IMR-90 (cell line): ENCODE results near the gene RBL2. TPM values are rescaled to one million over a fixed set of nuclear protein-coding genes. Genes with fewer than 3 reads are reported as not detected.

Source experiments
- ATAC-seq: fragments of 200-7000 bp; cut with Tn5 transposase; 2 replicates; pipeline ENCODE4 v1.9.1; 2020; ENCODE audit warnings: low read depth, mild to moderate bottlenecking, moderate library complexity
- BruUV-seq: library from RNA; stranded (reverse); fragments of 400-500 nt; replicated peaks from 2 replicates; lab custom pipeline; 2021; lab: Mats Ljungman, UMichigan
- CTCF ChIA-PET: fragments of 300-600 bp; formaldehyde crosslinking; extraction: SDS; loops from one replicate; lab custom pipeline; 2021; ENCODE audit warnings: antibody characterized with exemption; lab: Yijun Ruan, JAX
- POLR2A ChIA-PET: fragments of 300-600 bp; sonication (Branson Sonifier 250); formaldehyde crosslinking; loops from one replicate; lab custom pipeline; 2022; ENCODE audit warnings: antibody characterized with exemption; ENCODE audit not compliant: unreplicated experiment; lab: Charles Lee
- DNase-seq: peaks from one replicate; pipeline ENCODE4 v3.0.0; 2013
- H2AFZ ChIP-seq: replicated peaks from 2 replicates; pipeline ENCODE3; 2013; ENCODE audit warnings: low read length, mild to moderate bottlenecking; ENCODE audit not compliant: poor library complexity
- H2AK5ac ChIP-seq: 2 replicates; pipeline ENCODE4 v1.6.1; 2013; ENCODE audit warnings: low read depth, low read length, inconsistent platforms
- H2AK9ac ChIP-seq: replicated peaks from 2 replicates; pipeline ENCODE3; 2013; ENCODE audit warnings: mild to moderate bottlenecking, low read depth, low read length, moderate library complexity; ENCODE audit not compliant: poor library complexity
- H2BK120ac ChIP-seq: 2 replicates; pipeline ENCODE4 v1.6.1; 2013; ENCODE audit warnings: low read depth, low read length, inconsistent platforms
- H2BK15ac ChIP-seq: 3 replicates; pipeline ENCODE4 v1.6.1; 2013; ENCODE audit warnings: low read depth, low read length, inconsistent platforms
- H2BK20ac ChIP-seq: 2 replicates; pipeline ENCODE4 v1.6.1; 2013; ENCODE audit warnings: low read depth, mild to moderate bottlenecking, inconsistent platforms, low read length, moderate library complexity
- H2BK5ac ChIP-seq: 2 replicates; pipeline ENCODE4 v1.6.1; 2013; ENCODE audit warnings: mild to moderate bottlenecking, low read depth, low read length, inconsistent platforms; ENCODE audit not compliant: poor library complexity, severe bottlenecking
- H3K14ac ChIP-seq: replicated peaks from 2 replicates; pipeline ENCODE4 v1.6.1; 2013; ENCODE audit warnings: low read depth, low read length, inconsistent platforms
- H3K18ac ChIP-seq: 2 replicates; pipeline ENCODE4 v1.6.1; 2013; ENCODE audit warnings: low read depth, low read length, control low read depth
- H3K23ac ChIP-seq: 2 replicates; pipeline ENCODE4 v1.6.1; 2013; ENCODE audit warnings: low read depth, low read length, inconsistent platforms
- H3K27ac ChIP-seq: 2 replicates; pipeline ENCODE4 v1.5.1; 2013; ENCODE audit warnings: mild to moderate bottlenecking, control low read depth, low read length; ENCODE audit not compliant: insufficient read depth
- H3K27me3 ChIP-seq: 2 replicates; pipeline ENCODE4 v1.6.1; 2013; ENCODE audit warnings: low read length; ENCODE audit not compliant: control insufficient read depth, insufficient read depth
- H3K36me3 ChIP-seq: 2 replicates; pipeline ENCODE4 v1.6.1; 2013; ENCODE audit warnings: low read length, mixed read lengths; ENCODE audit not compliant: control insufficient read depth, insufficient read depth
- H3K4ac ChIP-seq: 2 replicates; pipeline ENCODE4 v1.6.1; 2013; ENCODE audit warnings: low read depth, low read length, inconsistent platforms
- H3K4me1 ChIP-seq: 2 replicates; pipeline ENCODE4 v1.6.1; 2013; ENCODE audit warnings: low read length, mixed read lengths; ENCODE audit not compliant: control insufficient read depth, insufficient read depth
- H3K4me2 ChIP-seq: 2 replicates; pipeline ENCODE4 v1.6.1; 2013; ENCODE audit warnings: low read depth, mild to moderate bottlenecking, control low read depth, low read length, moderate library complexity
- H3K4me3 ChIP-seq: 2 replicates; pipeline ENCODE4 v1.5.1; 2013; ENCODE audit warnings: low read depth, mild to moderate bottlenecking, control low read depth, low read length, moderate library complexity; ENCODE audit not compliant: insufficient read depth
- H3K56ac ChIP-seq: 2 replicates; pipeline ENCODE4 v1.6.1; 2013; ENCODE audit warnings: low read length, inconsistent platforms; ENCODE audit not compliant: insufficient read depth; ENCODE audit errors: extremely low read depth
- H3K79me1 ChIP-seq, 2 experiments: 2 replicates each; pipeline ENCODE4 v1.6.1; 2013; ENCODE audit warnings: low read length in 2 of 2, inconsistent platforms in 1 of 2, low read depth in 1 of 2
- H3K9ac ChIP-seq: 2 replicates; pipeline ENCODE4 v1.6.1; 2013; ENCODE audit warnings: low read depth, low read length, control low read depth
- H3K9me1 ChIP-seq: 2 replicates; pipeline ENCODE4 v1.6.1; 2013; ENCODE audit warnings: low read length, inconsistent platforms; ENCODE audit not compliant: insufficient read depth
- H3K9me3 ChIP-seq: 2 replicates; pipeline ENCODE4 v1.6.1; 2013; ENCODE audit warnings: low read length; ENCODE audit not compliant: control insufficient read depth, insufficient read depth
- H4K20me1 ChIP-seq: 2 replicates; pipeline ENCODE4 v1.6.1; 2013; ENCODE audit warnings: low read length, inconsistent platforms; ENCODE audit not compliant: insufficient read depth
- H4K5ac ChIP-seq: 2 replicates; pipeline ENCODE4 v1.6.1; 2013; ENCODE audit warnings: mild to moderate bottlenecking, low read depth, low read length, control low read depth
- H4K8ac ChIP-seq, 2 experiments: 2 replicates each; pipeline ENCODE4 v1.6.1; 2013; ENCODE audit warnings: low read depth in 2 of 2, low read length in 2 of 2, control low read depth in 1 of 2, inconsistent platforms in 1 of 2
- H4K91ac ChIP-seq: 2 replicates; pipeline ENCODE4 v1.6.1; 2013; ENCODE audit warnings: low read depth, low read length, inconsistent platforms; ENCODE audit not compliant: insufficient read depth
- CEBPB ChIP-seq: IDR thresholded peaks from 2 replicates; pipeline ENCODE4 v1.6.1; 2012; ENCODE audit warnings: low read depth, low read length, improper control_type of control experiment
- CHD1 ChIP-seq: IDR thresholded peaks from 2 replicates; pipeline ENCODE4 v1.6.1; 2012; ENCODE audit warnings: low read depth, low read length, improper control_type of control experiment
- MAZ ChIP-seq: IDR thresholded peaks from 2 replicates; pipeline ENCODE4 v1.6.1; 2012; ENCODE audit warnings: low read depth, mild to moderate bottlenecking, low read length, improper control_type of control experiment, moderate library complexity, borderline replicate concordance
- NFE2L2 ChIP-seq: fragments of 150-350 bp; IDR thresholded peaks from 2 replicates; pipeline ENCODE4 v1.6.1; 2016; ENCODE audit warnings: low read depth, mild to moderate bottlenecking, low read length
- RCOR1 ChIP-seq: IDR thresholded peaks from 2 replicates; pipeline ENCODE4 v1.6.1; 2012; ENCODE audit warnings: mild to moderate bottlenecking, low read length, improper control_type of control experiment; ENCODE audit not compliant: insufficient replicate concordance
- WGBS, 2 experiments: methylation state at CpG; one replicate each; pipeline versions ENCODE4 v1.1.5 to v1.1.7; 2013; ENCODE audit warnings: missing lambda C conversion rate in 2 of 2; ENCODE audit not compliant: insufficient read length in 1 of 2; ENCODE audit errors: extremely low coverage in 2 of 2; 5-methylcytosine and 5-hydroxymethylcytosine counted together
- dilution Hi-C: fragments of 300-500 bp; cut with HindIII; formaldehyde crosslinking; loops from one replicate; pipeline ENCODE4 v1.14.3; 2018; ENCODE audit warnings: low sequenced_read_pairs; ENCODE audit not compliant: unreplicated experiment
- in situ Hi-C: fragments of 300-500 bp; cut with MboI; formaldehyde crosslinking; loops from 3 replicates; pipeline ENCODE4 v1.14.3; 2019; ENCODE audit warnings: low sequenced_read_pairs, inconsistent platforms, mixed read lengths
- intact Hi-C: fragments of 100-400 bp; cut with micrococcal nuclease; formaldehyde crosslinking; loops from 2 replicates; pipeline ENCODE4 v1.10.0; 2022
- polyA plus RNA-seq, 3 experiments: library from polyadenylated mRNA; depleted of rRNA; stranded (reverse); fragments of >200 nt; gene quantifications; 2 replicates each; pipeline ENCODE4 v1.2.3, GENCODE V29; 2012; ENCODE audit warnings: low replicate concordance in 1 of 3
- total RNA-seq: library from RNA; depleted of rRNA; stranded (reverse); fragments of >200 nt; gene quantifications from 2 replicates; pipeline ENCODE4 v1.2.3, GENCODE V29; 2012

RBL2 gene
- total and polyA plus RNA-seq, 2 of the 4 experiments (the other 2 are of a cell fraction), result 19.7 to 23.4 TPM

- no TSS peak for BruUV-seq
- ChIA-PET CTCF (no interaction called here), POLR2A (no interaction called here)
- H3K27ac ChIP-seq, result no peak overlapping the region
- H2AK5ac ChIP-seq, result no peak overlapping the region
- H3K18ac ChIP-seq, result no peak overlapping the region
- no peak overlapping the region for H3K23ac ChIP-seq
- H2BK5ac ChIP-seq, result no peak overlapping the region
- ATAC-seq (no peak), DNase-seq (no peak)
- no peak overlapping the region for H3K4me3 ChIP-seq
- no peak overlapping the region for H2BK15ac ChIP-seq
- TF ChIP-seq CEBPB, result no peak
- no peak for TF ChIP-seq CHD1
- no peak for TF ChIP-seq MAZ
- no peak for TF ChIP-seq NFE2L2
- no peak for TF ChIP-seq RCOR1
- no peak overlapping the region for H2AK9ac ChIP-seq
- no peak overlapping the region for H3K9ac ChIP-seq
- H3K4ac ChIP-seq, result no peak overlapping the region
- no peak overlapping the region for H4K91ac ChIP-seq
- H2BK20ac ChIP-seq, result no peak overlapping the region
- no peak overlapping the region for H3K56ac ChIP-seq
- no peak overlapping the region for H4K5ac ChIP-seq
- H4K8ac ChIP-seq, result no peak overlapping the region
- H4K20me1 ChIP-seq, result no peaks in the 10 kb centered on the region
- dilution Hi-C loops, result no loop called here
- H2BK120ac ChIP-seq, result no peak overlapping the region
- H3K36me3 ChIP-seq, result no peaks in the 10 kb centered on the region
- H3K9me3 ChIP-seq, result no peaks in the 10 kb centered on the region
- no peaks in the 10 kb centered on the region for H3K4me1 ChIP-seq
- H3K4me2 ChIP-seq, result no peak overlapping the region
- H3K27me3 ChIP-seq, result peaks cover 2% of the 10 kb centered on the region
- WGBS, 2 experiments, result 80% methylated on average over 1 of the region's 6 CpGs; no CpG with 5 or more reads in 1 of the 2 experiments
- no peaks in the 10 kb centered on the region for H3K79me1 ChIP-seq
- H2AFZ ChIP-seq, result no peak overlapping the region
- intact Hi-C loops, result loop anchor here (10.0 kb wide), 1 partner anchor 1316 kb away; no protein-coding TSS in a partner anchor
- H3K14ac ChIP-seq, result no peak overlapping the region
- in situ Hi-C loops, result no loop called here
- H3K9me1 ChIP-seq, result no peaks in the 10 kb centered on the region
Measured at GRCh38 chr16:53511084-53511402, 76.8 kb downstream of the RBL2 start.
